Ecto neural progenitor cell (in vitro differentiated cells): Measurements from ENCODE around the gene KLK5.
"Not testable (repeated sequence)": the region's sequence is repeated elsewhere in the genome, so short reads cannot be mapped to it uniquely, and the experiment has no call there.

ENCODE experiments used
- DNase-seq: peaks from one replicate; pipeline ENCODE4 v3.0.0-alpha.2; 2018; ENCODE audit warnings: low spot score

KLK5 gene

GRCh38 chr19:50952910-50953309 is at the start of gene KLK5:
Gene KLK5, minus strand, starts transcription at chr19:50953038. Its CDS starts 381 bp downstream, at chr19:50952657.
- no peak for DNase-seq

GRCh38 chr19:51002089-51002532 is 49.3 kb upstream of the KLK5 start:
- DNase-seq, result peak; percentile 64

- no peak for DNase-seq
Observed at GRCh38 chr19:51001515-51001914, 48.7 kb upstream of the KLK5 start, which contains the start of gene KLK8. Gene KLK8, minus strand, starts transcription at chr19:51001604. Its CDS starts 437 bp downstream, at chr19:51001167.

GRCh38 chr19:51000981-51001380 is 48.1 kb upstream of the KLK5 start:
- DNase-seq, result peak; percentile 63

GRCh38 chr19:51000426-51000825 is 47.6 kb upstream of the KLK5 start:
- no peak for DNase-seq

GRCh38 chr19:50998686-50999085 is 45.8 kb upstream of the KLK5 start:
- no peak for DNase-seq

- no peak for DNase-seq
Observed at GRCh38 chr19:50998061-50998460, 45.2 kb upstream of the KLK5 start.

- no peak for DNase-seq
Observed at GRCh38 chr19:50994129-50994528, 41.3 kb upstream of the KLK5 start.

GRCh38 chr19:50992666-50993035 is 39.8 kb upstream of the KLK5 start:
- DNase-seq, result no peak

GRCh38 chr19:50984416-50984815 is 31.6 kb upstream of the KLK5 start:
- not testable (repeated sequence) for DNase-seq

- no peak for DNase-seq
Observed at GRCh38 chr19:50983625-50984292, 30.9 kb upstream of the KLK5 start, which contains the start of gene KLK7. Gene KLK7, minus strand, starts transcription at chr19:50983917. Its CDS starts 1,518 bp downstream, at chr19:50982399.

- no peak for DNase-seq
Observed at GRCh38 chr19:50982186-50982585, 29.3 kb upstream of the KLK5 start.

GRCh38 chr19:50981587-50982146 is 28.8 kb upstream of the KLK5 start:
- DNase-seq, result no peak

- no peak for DNase-seq
Observed at GRCh38 chr19:50980208-50980607, 27.4 kb upstream of the KLK5 start.

- no peak for DNase-seq
Observed at GRCh38 chr19:50979758-50980157, 26.9 kb upstream of the KLK5 start.

- DNase-seq, result no peak
Observed at GRCh38 chr19:50978772-50979390, 26.0 kb upstream of the KLK5 start.

- no peak for DNase-seq
Observed at GRCh38 chr19:50977626-50978025, 24.8 kb upstream of the KLK5 start.

- DNase-seq, result no peak
Observed at GRCh38 chr19:50975766-50976165, 22.9 kb upstream of the KLK5 start.

GRCh38 chr19:50974702-50975556 is 22.1 kb upstream of the KLK5 start:
- DNase-seq, result no peak

GRCh38 chr19:50972795-50973376 is 20.0 kb upstream of the KLK5 start:
- no peak for DNase-seq

GRCh38 chr19:50969810-50970209 is 17.0 kb upstream of the KLK5 start:
- DNase-seq, result not testable (repeated sequence)

- no peak for DNase-seq
Observed at GRCh38 chr19:50969413-50969760, 16.5 kb upstream of the KLK5 start, which contains the start of gene KLK6. Gene KLK6, minus strand, starts transcription at chr19:50969591. Its CDS starts 1,487 bp downstream, at chr19:50968104.
